ENCODE measurements around the gene MAFB.

Gene MAFB

DNA sequence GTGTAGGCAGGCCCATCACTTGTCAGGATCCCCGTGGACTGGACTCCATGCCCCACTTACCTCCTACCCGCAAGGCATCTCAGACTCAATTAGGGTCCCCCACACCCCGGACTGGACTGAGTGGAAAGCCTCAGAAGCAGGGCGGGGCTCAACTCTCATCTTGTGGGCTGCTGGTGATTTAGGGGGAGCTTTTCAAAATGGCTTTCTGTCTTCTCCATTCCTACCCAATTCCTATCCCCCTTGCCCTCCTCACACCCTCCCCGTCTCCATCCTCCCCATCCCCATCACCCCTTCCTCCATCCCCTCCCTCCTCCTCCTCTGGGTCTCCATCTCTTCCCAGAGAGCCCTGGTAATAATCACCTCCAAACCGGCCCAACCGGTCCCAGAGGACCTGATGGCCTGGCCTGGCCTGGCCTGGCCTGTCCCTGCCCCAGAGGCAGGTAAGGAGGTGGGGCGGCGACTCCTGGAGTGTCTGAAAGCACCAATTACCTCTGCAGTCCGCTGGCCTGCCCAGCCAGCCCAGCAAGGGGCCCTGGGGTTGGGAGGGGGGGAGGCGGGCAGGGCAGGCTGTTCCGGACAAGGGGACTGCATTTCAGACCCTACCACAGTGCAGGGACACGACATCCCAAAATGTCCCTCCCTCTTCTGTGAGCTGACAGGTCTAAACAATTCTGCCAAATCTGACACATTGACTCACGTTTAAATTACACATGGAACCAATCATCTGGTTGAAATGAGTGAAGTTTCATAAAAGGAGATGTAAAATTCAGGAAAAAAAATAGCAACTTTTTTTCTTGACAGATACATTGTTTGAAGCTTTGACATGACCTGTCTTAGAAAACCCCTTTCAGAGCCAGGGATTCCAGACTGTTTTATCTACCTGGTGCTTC is 24.8 kb downstream of the MAFB start:
- in situ Hi-C loops (cut with MboI; ENCODE audit: low sequenced_read_pairs) = no loop called here

DNA sequence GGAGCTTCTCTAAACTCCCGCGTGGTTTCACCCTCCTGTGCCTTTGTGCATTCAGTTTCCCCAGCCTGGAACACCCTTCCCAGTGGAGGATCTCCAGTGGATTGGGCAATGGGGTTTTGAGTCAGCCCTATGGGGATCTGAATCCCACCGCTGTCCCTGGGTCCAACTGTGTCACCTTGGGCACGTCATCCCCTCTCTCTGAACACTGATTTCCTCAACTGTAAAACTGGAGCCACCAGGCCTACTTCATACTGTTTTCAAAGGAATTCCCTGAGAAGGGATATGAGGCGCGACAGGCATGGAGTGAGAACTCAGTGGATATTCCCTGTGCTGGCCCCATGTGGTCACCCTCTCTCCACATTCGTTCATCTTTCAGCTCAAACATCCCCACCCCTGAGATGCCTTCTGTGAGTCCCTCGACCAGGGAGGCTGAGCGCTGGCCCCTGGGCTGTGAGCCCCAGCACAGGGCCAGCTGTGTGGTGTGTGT is 25.7 kb downstream of the MAFB start:
- in situ Hi-C loops (cut with MboI; ENCODE audit: low sequenced_read_pairs) = no loop called here

DNA sequence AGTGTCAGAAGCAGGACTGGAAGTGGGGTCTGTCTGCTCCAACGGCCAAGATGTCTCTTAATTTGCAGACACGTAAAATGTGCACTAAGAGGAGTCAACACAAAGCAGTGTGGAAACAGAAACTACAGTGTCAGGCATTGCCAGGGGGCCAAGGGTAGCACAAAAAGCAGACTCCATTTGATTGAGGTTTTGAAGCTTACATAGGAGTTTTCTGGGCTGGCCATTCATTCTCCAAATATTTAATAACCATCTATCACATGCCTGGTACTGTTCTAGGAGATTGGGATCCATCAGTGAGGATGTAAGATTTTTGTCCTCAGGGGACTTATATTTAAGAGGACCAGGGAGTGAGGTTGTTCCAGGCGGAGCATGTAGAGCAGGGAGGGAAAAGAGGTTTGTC is 29.5 kb downstream of the MAFB start:
- in situ Hi-C loops (cut with MboI; ENCODE audit: low sequenced_read_pairs) = no loop called here

DNA sequence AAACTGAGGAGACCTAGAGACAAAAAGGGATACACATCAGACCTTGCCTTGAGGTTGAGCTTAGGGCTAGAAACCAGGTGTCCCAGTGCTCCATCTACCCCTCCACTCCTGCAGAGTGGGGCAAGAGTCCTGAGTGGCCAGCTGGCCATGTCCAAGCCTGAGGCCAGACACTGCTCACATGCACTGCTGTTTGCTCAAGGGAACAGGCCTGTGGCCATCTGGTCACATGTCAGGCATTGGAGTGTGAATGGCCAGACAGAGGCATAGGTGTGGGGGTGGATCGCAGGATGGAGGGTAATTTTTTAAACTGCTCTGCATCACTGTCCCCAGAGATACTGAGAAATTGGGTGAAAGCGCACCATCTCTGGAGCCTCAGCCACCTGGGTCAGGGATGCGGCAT is 30.5 kb downstream of the MAFB start:
- in situ Hi-C loops (cut with MboI; ENCODE audit: low sequenced_read_pairs) = no loop called here

DNA sequence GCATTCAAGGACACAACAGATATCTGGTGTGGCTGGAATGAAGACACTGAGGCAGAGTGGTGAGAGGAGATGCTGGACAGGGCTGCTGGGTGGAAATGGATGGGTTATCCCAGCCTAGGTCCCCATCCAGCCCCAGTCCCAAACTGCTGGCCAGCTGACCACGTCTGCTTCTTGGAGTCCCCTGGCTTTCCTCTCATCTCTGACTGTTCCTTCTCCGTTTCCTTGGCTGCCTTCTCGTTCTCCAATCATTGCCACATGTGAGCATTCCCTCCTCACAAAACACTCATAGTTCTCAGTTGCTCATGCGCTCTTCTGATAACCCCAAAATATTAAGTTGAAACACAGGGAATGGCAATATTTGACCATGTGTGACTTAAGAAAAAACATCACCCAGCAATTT is 31.5 kb downstream of the MAFB start:
- in situ Hi-C loops (cut with MboI; ENCODE audit: low sequenced_read_pairs) = no loop called here

DNA sequence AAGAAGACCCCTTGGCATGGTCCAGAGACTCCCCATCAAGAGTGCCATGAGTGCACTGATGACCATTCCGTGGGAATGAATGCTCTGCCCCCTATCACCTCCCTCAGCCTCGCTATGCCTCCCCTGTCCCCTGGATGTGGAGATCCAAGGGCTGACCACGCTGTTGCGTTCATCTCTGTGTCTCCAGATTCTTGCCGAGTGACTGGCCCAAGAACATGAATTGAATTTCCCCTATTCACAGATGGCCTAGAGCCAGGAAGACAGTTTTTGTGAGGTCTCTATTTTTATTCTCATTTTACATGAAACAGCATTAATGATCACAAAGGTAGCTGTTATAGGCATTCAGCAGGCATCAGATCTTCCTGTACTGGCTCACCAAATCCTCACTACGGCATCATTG is 33.6 kb downstream of the MAFB start:
- in situ Hi-C loops (cut with MboI; ENCODE audit: low sequenced_read_pairs) = no loop called here

DNA sequence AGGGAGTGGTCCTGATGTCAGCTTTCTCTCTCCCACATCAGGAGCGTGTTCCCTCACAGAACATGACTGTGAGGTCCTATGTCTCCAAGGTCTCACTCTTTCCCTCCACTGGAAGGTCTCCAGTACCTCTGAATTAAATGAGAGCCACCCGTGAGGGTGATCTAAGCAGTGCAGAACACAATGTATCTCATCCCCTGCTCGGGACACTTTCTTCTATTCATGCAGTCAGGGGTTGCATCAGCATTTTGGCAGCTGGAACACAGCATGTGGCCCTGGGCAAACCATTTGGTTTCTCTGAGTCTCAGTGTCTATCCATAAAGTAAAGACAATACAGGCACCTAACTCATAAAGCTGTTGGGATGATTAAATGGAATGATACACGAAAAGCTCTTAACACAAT is 34.2 kb downstream of the MAFB start:
- in situ Hi-C loops (cut with MboI; ENCODE audit: low sequenced_read_pairs) = no loop called here

DNA sequence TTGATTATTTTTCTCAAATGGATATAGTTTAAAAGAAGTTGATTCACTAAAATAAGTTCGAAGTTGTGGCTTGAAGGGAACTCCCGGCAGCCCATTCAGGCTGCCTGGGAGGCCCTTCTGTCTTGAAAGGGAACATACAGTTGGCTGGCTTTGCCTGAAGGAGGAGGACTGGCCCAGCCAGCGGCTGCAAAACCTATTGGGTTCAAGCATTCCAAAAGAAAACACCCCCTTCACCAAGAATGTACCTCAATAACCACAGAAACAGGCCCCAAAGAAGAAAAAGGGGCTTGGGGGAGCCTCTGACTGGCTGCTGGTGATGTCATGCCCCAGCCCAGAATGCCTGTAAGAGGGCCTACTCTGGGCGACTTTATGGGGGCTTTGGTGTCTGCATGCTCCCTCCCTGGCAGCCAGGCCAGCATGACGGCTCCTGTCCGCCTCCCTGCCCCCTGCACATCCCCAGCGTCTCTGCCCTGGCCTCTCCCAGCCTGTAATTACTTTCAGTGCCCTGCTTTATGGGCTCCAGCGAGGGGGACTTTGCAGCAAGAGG is 36.5 kb downstream of the MAFB start:
- in situ Hi-C loops (cut with MboI; ENCODE audit: low sequenced_read_pairs) = no loop called here

DNA sequence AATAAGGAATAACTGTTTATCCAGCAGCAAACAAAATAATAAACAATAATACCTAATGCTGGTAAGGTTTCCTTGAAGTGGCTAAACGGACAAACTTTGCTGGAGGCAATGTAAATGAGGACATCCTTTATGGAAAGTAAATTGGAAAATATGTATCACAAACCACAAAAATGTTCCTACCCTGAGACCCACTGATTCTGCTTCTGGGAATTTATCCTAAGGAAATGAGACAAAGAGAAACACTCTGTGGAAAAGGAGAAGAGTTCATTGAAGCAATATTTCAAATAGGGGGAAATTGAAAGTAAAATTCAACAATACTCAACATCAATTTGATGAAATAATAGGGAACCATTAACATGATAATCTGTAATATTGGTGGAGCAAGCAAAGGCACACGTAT is 37.9 kb downstream of the MAFB start:
- in situ Hi-C loops (cut with MboI; ENCODE audit: low sequenced_read_pairs) = no loop called here

DNA sequence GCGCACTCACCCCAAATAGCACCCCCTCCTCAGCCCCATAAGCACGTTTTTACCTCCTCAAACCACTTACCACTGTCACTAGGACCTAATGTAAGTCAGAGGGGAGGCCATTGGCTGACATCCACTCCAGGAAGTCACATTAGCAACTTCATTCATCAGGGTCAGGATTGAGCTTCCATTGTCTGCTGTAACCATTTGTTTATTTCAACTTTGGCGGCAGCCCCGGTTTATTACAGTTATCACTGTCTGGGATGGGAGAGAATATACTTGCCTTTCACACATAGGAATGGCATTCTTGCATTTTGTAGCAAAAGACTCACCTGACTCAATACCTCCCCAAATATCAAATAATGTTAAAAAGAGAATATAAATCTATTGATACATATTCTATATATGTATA is 38.3 kb downstream of the MAFB start:
- in situ Hi-C loops (cut with MboI; ENCODE audit: low sequenced_read_pairs) = no loop called here

DNA sequence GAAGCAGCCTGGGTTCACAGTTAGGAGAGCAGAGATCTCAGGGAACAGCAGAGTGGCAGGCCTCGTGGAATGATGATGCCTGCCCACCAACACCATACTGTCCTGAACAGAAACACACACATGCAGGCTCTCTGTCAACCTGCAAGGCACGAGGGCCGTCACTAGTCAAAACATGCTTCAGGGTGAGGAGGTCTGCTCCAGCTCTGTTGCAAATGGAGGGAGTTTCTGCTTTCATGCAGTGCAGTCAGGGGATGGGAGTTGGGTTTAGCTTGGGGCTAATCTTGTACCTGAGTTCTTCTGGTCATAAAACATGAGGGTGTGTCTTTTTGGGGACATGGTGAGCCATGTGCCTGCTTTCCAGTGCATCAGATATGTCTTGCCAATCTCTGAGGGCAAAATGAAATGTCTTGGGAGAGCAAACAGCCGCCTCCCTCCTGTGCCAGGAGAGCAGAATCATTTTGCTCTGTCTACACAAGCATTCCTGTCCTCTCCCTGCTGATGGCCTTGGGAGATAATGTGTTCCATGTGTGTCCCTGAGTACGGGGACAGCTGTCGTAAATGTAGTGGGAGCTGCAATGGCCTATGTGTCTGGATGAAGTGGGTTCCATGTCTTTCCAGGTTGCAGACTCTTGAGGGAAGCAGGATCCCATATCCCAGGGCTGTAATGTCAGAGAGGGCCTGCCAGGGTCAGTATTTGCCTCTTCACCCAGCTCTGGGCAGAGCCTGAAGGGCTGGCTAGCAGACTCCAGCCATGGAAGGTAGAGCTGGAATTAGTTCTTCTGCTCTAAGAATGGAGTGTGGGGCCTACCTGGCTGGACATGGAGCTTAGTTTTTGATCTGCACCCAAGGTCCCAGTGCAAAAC is 40.6 kb downstream of the MAFB start:
- in situ Hi-C loops (cut with MboI; ENCODE audit: low sequenced_read_pairs) = no loop called here

DNA sequence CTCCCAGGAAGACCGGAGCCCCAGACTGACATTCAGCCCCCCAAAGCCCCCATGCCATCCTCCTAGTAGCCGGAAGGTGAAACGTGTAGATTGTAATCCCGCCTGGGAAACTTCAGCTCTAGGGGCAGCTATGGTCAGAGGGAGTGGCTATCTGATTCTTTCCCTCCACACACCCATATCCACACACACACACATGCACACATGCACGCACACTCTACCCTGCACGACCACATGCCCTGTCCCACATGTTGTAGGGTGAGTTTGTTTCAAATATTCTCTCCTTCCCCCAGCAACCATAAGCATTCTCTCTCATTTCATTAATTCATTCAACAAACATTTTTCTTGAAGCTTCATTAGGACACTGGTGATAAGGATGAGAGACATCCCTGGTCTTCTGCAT is 42.2 kb downstream of the MAFB start:
- in situ Hi-C loops (cut with MboI; ENCODE audit: low sequenced_read_pairs) = no loop called here

DNA sequence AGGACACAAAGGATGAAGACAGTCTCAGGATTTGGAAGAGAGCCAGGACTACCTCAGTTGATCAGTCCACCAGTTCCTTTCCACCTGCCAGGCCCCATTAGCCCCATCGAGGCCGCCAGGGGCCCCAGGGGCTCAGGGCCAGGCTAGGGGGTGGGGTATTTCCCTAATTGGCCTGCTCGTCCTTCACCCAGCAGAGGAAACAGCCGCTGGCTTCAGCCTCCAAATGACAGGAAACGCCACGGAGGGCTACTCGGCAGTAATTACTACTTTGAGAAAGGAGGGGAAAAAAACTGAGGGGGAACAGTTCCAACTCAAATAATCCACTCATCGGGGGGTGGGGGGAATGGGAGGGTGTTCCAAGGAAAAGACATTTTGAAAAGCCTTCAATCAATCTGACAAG is 42.7 kb downstream of the MAFB start:
- in situ Hi-C loops (cut with MboI; ENCODE audit: low sequenced_read_pairs) = no loop called here

DNA sequence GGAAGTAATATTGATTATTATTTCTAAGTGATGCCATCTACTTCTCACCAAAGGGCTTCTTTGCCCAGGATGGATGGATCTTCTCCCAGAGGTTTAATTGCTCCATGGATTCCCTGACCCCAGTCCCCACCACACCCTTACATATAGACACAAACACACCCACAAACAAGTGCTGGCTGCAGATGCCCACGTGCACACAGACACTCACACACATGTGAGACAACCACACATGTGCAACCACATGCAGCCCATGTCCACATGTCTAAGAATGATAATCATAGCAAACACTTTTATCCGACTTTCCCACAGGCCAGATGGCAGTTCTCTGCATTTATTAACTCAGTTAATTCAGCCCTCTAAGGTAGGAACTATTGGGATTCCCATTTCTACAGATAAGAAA is 44.2 kb downstream of the MAFB start:
- in situ Hi-C loops (cut with MboI; ENCODE audit: low sequenced_read_pairs) = no loop called here

DNA sequence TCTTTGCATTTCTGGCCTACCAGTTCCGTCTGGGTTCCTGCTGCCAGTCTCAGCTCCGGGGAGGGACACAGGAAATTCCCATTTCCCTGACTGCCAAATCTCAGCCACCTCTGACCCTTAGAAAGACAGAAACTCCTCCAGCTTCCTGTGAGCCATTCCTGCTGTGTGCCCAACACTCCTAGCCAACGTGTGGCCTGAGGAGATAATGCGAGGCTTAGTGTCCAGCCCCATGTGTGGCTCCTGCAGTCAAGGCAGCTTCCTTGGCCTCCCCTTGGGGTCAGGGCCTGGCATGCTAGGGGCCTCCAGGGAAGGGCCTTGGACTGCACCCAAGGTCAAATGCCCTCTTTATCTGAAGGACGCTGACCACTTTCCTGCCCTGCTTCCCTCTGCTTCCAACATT is 45.1 kb downstream of the MAFB start:
- in situ Hi-C loops (cut with MboI; ENCODE audit: low sequenced_read_pairs) = no loop called here

DNA sequence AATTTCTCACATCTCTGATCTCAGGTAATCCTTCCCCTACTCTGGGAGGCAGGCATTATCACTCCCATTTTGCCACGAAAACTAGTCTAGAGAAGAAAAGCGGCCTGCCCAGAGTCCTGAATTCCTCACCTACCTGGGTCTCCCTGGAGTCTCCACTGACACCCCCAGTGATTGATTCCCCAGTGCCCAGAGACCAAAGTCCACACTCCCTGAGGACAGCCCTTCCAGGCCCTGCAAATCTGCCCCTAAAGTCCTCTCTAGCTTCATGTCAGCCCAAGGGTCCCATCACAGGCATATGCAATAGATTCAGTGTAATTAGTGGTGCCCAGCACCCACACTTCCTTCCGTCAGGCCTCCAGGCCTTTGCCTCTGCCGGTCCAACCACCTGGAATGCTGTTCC is 47.2 kb downstream of the MAFB start:
- in situ Hi-C loops (cut with MboI; ENCODE audit: low sequenced_read_pairs) = no loop called here

DNA sequence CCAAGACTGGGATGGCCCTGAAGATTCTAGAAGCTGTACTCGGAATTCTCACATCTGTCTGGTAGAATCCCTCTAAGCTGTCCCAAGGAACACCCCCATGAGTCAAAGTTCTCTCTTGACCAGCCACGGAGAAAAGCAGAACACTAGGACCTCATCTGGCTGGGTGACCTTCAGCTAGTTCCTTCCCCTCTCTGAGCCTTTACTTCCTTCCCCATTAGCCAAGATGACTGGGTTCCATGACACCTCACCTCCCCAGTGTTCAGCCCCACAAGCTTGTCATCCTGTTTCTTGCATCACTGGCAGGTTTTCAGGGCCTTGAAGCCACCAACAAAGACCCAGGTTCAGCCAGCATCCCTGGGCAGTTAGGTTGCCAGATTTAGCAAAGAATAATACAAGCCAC is 47.8 kb downstream of the MAFB start:
- in situ Hi-C loops (cut with MboI; ENCODE audit: low sequenced_read_pairs) = no loop called here

DNA sequence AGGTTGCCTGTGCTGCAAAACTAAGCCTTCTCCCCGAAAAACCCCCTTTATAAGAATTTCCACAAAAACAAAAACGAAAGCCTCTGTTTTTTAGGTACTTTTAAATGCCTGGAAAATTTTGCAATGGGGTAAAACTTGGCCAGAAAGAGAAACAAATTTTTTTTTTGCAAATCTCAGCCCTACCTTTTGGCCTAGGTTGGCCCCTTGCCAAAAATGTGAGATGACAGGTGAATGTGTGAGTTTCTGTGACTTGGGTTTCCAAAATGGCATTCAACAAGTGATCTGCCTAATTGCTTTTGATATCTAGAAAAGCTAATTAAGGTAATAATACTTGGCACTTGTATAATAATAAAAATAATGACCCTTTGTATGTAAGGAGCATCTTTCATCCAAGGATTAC is 48.4 kb downstream of the MAFB start:
- in situ Hi-C loops (cut with MboI; ENCODE audit: low sequenced_read_pairs) = no loop called here

DNA sequence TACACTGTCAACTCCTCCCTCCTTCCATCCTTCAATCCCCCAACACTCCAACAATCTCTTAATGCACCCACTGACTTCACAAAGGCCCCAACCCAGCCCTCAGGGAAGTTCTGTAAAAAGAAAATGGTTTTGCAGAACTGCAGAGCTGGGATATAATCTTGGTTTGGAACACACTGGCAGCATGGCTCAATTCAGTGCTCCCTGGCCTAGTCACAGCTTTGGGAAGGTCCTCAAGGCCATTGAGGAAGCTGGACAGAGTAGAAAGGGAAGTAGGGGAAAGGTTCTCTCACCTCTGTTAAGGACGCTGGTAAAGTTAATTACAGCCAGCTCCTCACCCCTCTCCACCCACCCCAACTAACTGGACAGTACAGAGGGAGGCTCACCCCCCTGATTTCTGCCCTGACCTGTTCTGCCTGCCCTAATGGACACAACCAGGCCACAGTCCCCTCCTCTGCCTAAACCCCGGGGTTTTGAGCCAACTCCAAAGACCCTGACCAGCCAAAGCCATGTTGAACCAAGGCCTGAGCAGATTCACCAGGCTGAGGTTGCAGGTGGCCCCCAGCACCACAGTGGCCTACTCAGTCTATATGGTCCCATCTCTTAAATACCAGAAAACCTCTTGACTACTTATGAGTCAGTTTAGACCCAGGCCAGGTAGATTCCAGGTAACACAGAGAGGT is 49.2 kb downstream of the MAFB start:
- in situ Hi-C loops (cut with MboI; ENCODE audit: low sequenced_read_pairs) = no loop called here

DNA sequence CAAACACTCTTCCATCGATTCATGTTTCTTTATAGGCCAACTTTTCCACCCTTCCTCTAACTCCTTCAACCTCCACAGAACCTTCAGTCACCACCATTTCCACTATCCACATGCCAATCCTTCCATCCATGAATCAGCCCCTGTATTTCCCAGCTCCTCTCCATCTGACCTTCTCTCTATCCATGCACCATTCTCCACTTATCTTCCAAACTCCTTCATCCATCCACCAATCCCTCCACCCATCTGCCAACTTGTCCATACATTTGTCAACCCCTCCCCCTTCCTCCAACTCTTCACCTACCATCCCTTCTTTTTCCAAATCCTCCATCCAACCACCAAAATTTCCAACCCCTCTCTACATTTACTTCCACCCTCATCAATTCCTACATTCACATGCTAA is 49.9 kb downstream of the MAFB start:
- in situ Hi-C loops (cut with MboI; ENCODE audit: low sequenced_read_pairs) = no loop called here

DNA sequence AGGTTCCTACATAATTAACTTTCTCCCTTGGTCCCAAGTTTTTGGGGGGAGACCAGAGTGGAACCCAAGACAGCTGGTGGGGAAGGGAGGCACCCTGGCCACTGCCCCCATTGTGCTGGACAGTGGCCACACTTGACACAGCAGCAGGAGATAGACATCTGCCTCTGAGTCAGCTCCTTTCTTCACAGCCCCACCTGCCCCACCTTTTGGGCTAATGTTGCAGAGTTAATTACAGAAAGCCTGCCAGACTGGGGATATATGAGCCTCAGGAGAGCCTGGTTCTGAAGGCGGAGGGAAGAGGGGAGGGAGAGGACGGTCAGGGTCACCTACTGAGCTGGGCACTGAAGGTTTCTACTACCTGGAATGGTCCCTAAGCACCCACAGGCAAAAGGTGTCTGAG is 50.6 kb downstream of the MAFB start:
- in situ Hi-C loops (cut with MboI; ENCODE audit: low sequenced_read_pairs) = no loop called here

All from HL-60/S4 treated with phorbol 12-myristate 13-acetate at 8.2 ng/mL for 4 days and 3 days (cell line).